ENCODE results near the gene SLC9A6. TPM values are rescaled to one million over a fixed set of nuclear protein-coding genes. Genes with fewer than 3 reads are reported as not detected.
A peak's percentile ranks its signal among the peaks of the same experiment; 100 is the strongest.
"Not testable (repeated sequence)": the region's sequence is repeated elsewhere in the genome, so short reads cannot be mapped to it uniquely, and the experiment has no call there.

Gene SLC9A6
- total and polyA plus RNA-seq, 7 experiments from 2014 or later = 16.0 to 24.9 (median 18.9) TPM

DNA sequence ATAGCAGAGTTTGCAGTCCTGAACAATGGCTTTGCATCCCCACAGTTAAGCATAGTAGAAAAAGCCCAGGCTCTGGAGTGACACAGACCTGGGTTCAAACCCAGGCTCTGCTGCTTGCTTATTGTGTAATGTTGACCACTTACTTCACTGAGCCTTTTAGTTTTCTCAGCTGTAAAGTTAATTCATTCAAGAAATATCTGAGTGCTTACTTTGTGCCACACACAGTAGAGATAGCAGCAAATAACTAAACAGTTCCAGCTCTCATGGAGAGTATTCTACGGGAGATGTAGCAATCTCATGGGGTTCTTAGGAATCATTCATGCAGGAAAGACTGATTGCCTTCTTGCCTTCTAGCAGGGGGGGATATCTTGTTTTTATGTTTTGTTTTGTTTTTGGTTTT is 63.2 kb downstream of the SLC9A6 start:
- Mint-ChIP-seq H3K27ac (no peak overlapping the region), H3K9me3 (peaks cover 0 to 2% (median 0%) of the 10 kb centered on the region in 11 donors), H3K4me3 (no peak overlapping the region), H3K36me3 (peaks cover 0 to 7% (median 3%) of the 10 kb centered on the region in 5 donors), H3K27me3 (no peaks in the 10 kb centered on the region), H3K4me1 (no peaks in the 10 kb centered on the region)
- intact Hi-C loops (cut with micrococcal nuclease) = no loop called here
- ATAC-seq = no peak
- H3K27ac ChIP-seq (ENCODE audit: low read depth, low read length) = no peak overlapping the region
- no peaks in the 10 kb centered on the region for H3K4me1 ChIP-seq (ENCODE audit: control insufficient read depth in 2 of 2, insufficient read depth in 2 of 2, low read length in 2 of 2)
- H3K36me3 ChIP-seq (ENCODE audit: control insufficient read depth in 2 of 3, insufficient read depth in 3 of 3, low read length in 3 of 3) = no peaks in the 10 kb centered on the region
- ChIA-PET POLR2A (no interaction called here), CTCF (no interaction called here)
- no peaks in the 10 kb centered on the region for H3K9me3 ChIP-seq (ENCODE audit: control insufficient read depth in 2 of 3, low read length in 3 of 3)
- no peak for DNase-seq
- no peaks in the 10 kb centered on the region for H3K27me3 ChIP-seq (ENCODE audit: control insufficient read depth in 2 of 2, insufficient read depth in 2 of 2, low read length in 2 of 2)
- no peak overlapping the region for H3K4me3 ChIP-seq (ENCODE audit: low read length)

- ChIA-PET CTCF (no interaction called here), POLR2A (no interaction called here)
- H3K4me1 ChIP-seq (ENCODE audit: control insufficient read depth in 2 of 2, insufficient read depth in 2 of 2, low read length in 2 of 2) = no peaks in the 10 kb centered on the region
- H3K36me3 ChIP-seq (ENCODE audit: control insufficient read depth in 2 of 3, insufficient read depth in 3 of 3, low read length in 3 of 3) = no peaks in the 10 kb centered on the region
- H3K27ac ChIP-seq (ENCODE audit: low read depth, low read length) = no peak overlapping the region
- no peaks in the 10 kb centered on the region for H3K36me3 Mint-ChIP-seq
- H3K27ac Mint-ChIP-seq = no peak overlapping the region
- H3K9me3 Mint-ChIP-seq = peaks cover 0 to 2% (median 0%) of the 10 kb centered on the region in 11 donors
- H3K9me3 ChIP-seq (ENCODE audit: control insufficient read depth in 2 of 3, low read length in 3 of 3) = no peaks in the 10 kb centered on the region
- ATAC-seq (no peak), DNase-seq (no peak)
- no peak overlapping the region for H3K4me3 Mint-ChIP-seq
- no peaks in the 10 kb centered on the region for H3K4me1 Mint-ChIP-seq
- H3K27me3 ChIP-seq (ENCODE audit: control insufficient read depth in 2 of 2, insufficient read depth in 2 of 2, low read length in 2 of 2) = no peaks in the 10 kb centered on the region
- no peak overlapping the region for H3K4me3 ChIP-seq (ENCODE audit: low read length)
- intact Hi-C loops (cut with micrococcal nuclease) = no loop called here
- no peaks in the 10 kb centered on the region for H3K27me3 Mint-ChIP-seq
Measured at GRCh38 chrX:136049608-136050007, 64.4 kb downstream of the SLC9A6 start.

- H3K36me3 ChIP-seq (ENCODE audit: control insufficient read depth in 2 of 3, insufficient read depth in 3 of 3, low read length in 3 of 3); H3K4me3 ChIP-seq (ENCODE audit: low read length); H3K9me3 Mint-ChIP-seq; DNase-seq; H3K4me3 Mint-ChIP-seq; H3K27me3 Mint-ChIP-seq; H3K27ac ChIP-seq (ENCODE audit: low read depth, low read length); H3K4me1 Mint-ChIP-seq; H3K36me3 Mint-ChIP-seq; H3K9me3 ChIP-seq (ENCODE audit: control insufficient read depth in 2 of 3, low read length in 3 of 3); ATAC-seq; intact Hi-C loops (cut with micrococcal nuclease); H3K27ac Mint-ChIP-seq; H3K4me1 ChIP-seq (ENCODE audit: control insufficient read depth in 2 of 2, insufficient read depth in 2 of 2, low read length in 2 of 2); H3K27me3 ChIP-seq (ENCODE audit: control insufficient read depth in 2 of 2, insufficient read depth in 2 of 2, low read length in 2 of 2): not testable (repeated sequence)
- ChIA-PET POLR2A (interaction anchor here (0.6 kb wide), 1 partner anchor 439 kb away, joined by 4 read pairs; no protein-coding TSS in a partner anchor), CTCF (interaction anchor here (1.0 kb wide), 1 partner anchor 113 kb away, joined by 5 read pairs; no protein-coding TSS in a partner anchor)
Measured at GRCh38 chrX:136050875-136051274, 65.6 kb downstream of the SLC9A6 start.

DNA sequence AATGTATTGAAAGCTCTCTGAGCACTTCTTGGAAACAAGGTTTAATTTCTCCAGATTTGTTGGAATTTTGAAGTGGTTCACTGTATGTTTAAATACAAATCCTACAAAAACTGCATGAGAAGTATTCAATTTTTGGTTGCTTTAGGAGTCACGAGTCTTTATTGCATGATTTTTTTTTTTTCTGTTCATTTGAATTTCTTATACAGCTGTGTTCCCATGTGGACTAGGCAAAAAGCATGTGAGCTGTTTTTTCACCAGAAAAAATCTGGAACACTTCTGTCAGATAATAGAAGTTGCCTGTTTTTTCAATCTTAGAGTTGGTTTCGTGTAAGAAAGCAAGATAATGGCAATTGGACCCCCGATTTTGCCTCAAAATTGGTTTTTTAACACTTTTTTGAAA is 66.4 kb downstream of the SLC9A6 start:
- Mint-ChIP-seq H3K4me3 (no peak overlapping the region), H3K27ac (no peak overlapping the region), H3K27me3 (no peaks in the 10 kb centered on the region), H3K9me3 (peaks cover 0 to 2% (median 0%) of the 10 kb centered on the region in 11 donors), H3K4me1 (peaks cover 3 to 5% (median 5%) of the 10 kb centered on the region in 7 donors), H3K36me3 (no peaks in the 10 kb centered on the region)
- POLR2A ChIA-PET = interaction anchor here (0.6 kb wide), 1 partner anchor 439 kb away, joined by 4 read pairs; no protein-coding TSS in a partner anchor
- H3K4me1 ChIP-seq (ENCODE audit: control insufficient read depth in 2 of 2, insufficient read depth in 2 of 2, low read length in 2 of 2) = peaks cover 0 to 5% of the 10 kb centered on the region in 2 donors
- H3K27ac ChIP-seq (ENCODE audit: low read depth, low read length) = no peak overlapping the region
- no peaks in the 10 kb centered on the region for H3K27me3 ChIP-seq (ENCODE audit: control insufficient read depth in 2 of 2, insufficient read depth in 2 of 2, low read length in 2 of 2)
- intact Hi-C loops (cut with micrococcal nuclease) = no loop called here
- DNase-seq = no peak
- no peak for ATAC-seq
- H3K9me3 ChIP-seq (ENCODE audit: control insufficient read depth in 2 of 3, low read length in 3 of 3) = no peaks in the 10 kb centered on the region
- no peak overlapping the region for H3K4me3 ChIP-seq (ENCODE audit: low read length)
- no peaks in the 10 kb centered on the region for H3K36me3 ChIP-seq (ENCODE audit: control insufficient read depth in 2 of 3, insufficient read depth in 3 of 3, low read length in 3 of 3)
- CTCF ChIA-PET = interaction anchor here (1.0 kb wide), 1 partner anchor 112 kb away, joined by 5 read pairs; no protein-coding TSS in a partner anchor

GRCh38 chrX:136055651-136056221 is 70.5 kb downstream of the SLC9A6 start:
- DNase-seq (no peak), ATAC-seq (no peak)
- Mint-ChIP-seq H3K9me3 (no peaks in the 10 kb centered on the region), H3K27ac (peak overlapping the region in 3 of 9 donors; percentile 88 to 97 (median 93)), H3K4me3 (no peak overlapping the region), H3K27me3 (no peaks in the 10 kb centered on the region), H3K4me1 (peaks cover 3 to 29% (median 14%) of the 10 kb centered on the region in 7 donors), H3K36me3 (no peaks in the 10 kb centered on the region)
- no peaks in the 10 kb centered on the region for H3K36me3 ChIP-seq (ENCODE audit: control insufficient read depth in 2 of 3, insufficient read depth in 3 of 3, low read length in 3 of 3)
- H3K4me3 ChIP-seq (ENCODE audit: low read length) = no peak overlapping the region
- intact Hi-C loops (cut with micrococcal nuclease) = no loop called here
- POLR2A ChIA-PET = interaction anchor here (1.6 to 2.2 kb wide), 3 partner anchors 9 to 15 kb away, joined by 4 to 14 read pairs (median 6); no protein-coding TSS in a partner anchor
- CTCF ChIA-PET = interaction anchor here (1.3 to 1.5 kb wide), 2 partner anchors 28 to 108 kb away, joined by 4 read pairs; no protein-coding TSS in a partner anchor
- no peak overlapping the region for H3K27ac ChIP-seq (ENCODE audit: low read depth, low read length)
- H3K9me3 ChIP-seq (ENCODE audit: control insufficient read depth in 2 of 3, low read length in 3 of 3) = no peaks in the 10 kb centered on the region
- H3K27me3 ChIP-seq (ENCODE audit: control insufficient read depth in 2 of 2, insufficient read depth in 2 of 2, low read length in 2 of 2) = no peaks in the 10 kb centered on the region
- peaks cover 0 to 10% of the 10 kb centered on the region in 2 donors for H3K4me1 ChIP-seq (ENCODE audit: control insufficient read depth in 2 of 2, insufficient read depth in 2 of 2, low read length in 2 of 2)

DNA sequence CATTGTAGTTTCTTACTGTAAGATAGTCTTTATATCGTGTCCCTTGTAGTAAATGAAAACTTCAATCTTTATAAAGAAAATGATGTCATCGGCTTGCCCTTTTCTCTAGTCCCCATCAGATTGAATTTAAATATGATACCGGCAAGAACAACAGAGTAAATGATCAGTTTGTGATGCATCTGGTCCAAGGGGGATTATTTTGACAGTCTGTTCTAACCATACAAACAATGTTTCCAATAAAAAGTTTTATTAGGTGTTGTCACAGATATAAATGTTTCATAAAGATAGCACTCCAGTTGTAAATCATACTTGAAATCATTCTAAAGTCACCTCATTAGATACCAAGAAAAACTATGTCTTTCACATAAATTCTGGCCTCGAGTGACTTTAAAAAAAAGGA is 72.3 kb downstream of the SLC9A6 start:
- H3K4me1 Mint-ChIP-seq = peaks cover 3 to 32% (median 14%) of the 10 kb centered on the region in 7 donors
- ChIA-PET POLR2A (interaction anchor here (0.7 to 2.2 kb wide), 5 partner anchors 8 to 28 kb away, joined by 3 to 14 read pairs (median 4); no protein-coding TSS in a partner anchor), CTCF (no interaction called here)
- ATAC-seq (no peak), DNase-seq (no peak)
- H3K27ac Mint-ChIP-seq = peak overlapping the region in 7 of 9 donors; percentile 59 to 97 (median 93)
- H3K36me3 Mint-ChIP-seq = no peaks in the 10 kb centered on the region
- no peaks in the 10 kb centered on the region for H3K9me3 Mint-ChIP-seq
- Histone ChIP-seq H3K9me3 (ENCODE audit: control insufficient read depth in 2 of 3, low read length in 3 of 3) (no peaks in the 10 kb centered on the region), H3K4me3 (ENCODE audit: low read length) (no peak overlapping the region), H3K36me3 (ENCODE audit: control insufficient read depth in 2 of 3, insufficient read depth in 3 of 3, low read length in 3 of 3) (no peaks in the 10 kb centered on the region), H3K27me3 (ENCODE audit: control insufficient read depth in 2 of 2, insufficient read depth in 2 of 2, low read length in 2 of 2) (no peaks in the 10 kb centered on the region), H3K4me1 (ENCODE audit: control insufficient read depth in 2 of 2, insufficient read depth in 2 of 2, low read length in 2 of 2) (peaks cover 0 to 11% of the 10 kb centered on the region in 2 donors), H3K27ac (ENCODE audit: low read depth, low read length) (no peak overlapping the region)
- peak overlapping the region in 3 of 10 donors; percentile 33 to 77 (median 70) for H3K4me3 Mint-ChIP-seq
- H3K27me3 Mint-ChIP-seq = no peaks in the 10 kb centered on the region
- intact Hi-C loops (cut with micrococcal nuclease) = no loop called here

GRCh38 chrX:136059350-136059749 is 74.1 kb downstream of the SLC9A6 start:
- no peaks in the 10 kb centered on the region for H3K9me3 ChIP-seq (ENCODE audit: control insufficient read depth in 2 of 3, low read length in 3 of 3)
- ChIA-PET POLR2A (no interaction called here), CTCF (no interaction called here)
- H3K4me3 ChIP-seq (ENCODE audit: low read length) = no peak overlapping the region
- Mint-ChIP-seq H3K36me3 (no peaks in the 10 kb centered on the region), H3K9me3 (peaks cover 0 to 2% (median 0%) of the 10 kb centered on the region in 11 donors), H3K4me3 (no peak overlapping the region), H3K27me3 (no peaks in the 10 kb centered on the region), H3K4me1 (peaks cover 6 to 50% (median 24%) of the 10 kb centered on the region in 7 donors), H3K27ac (peak overlapping the region in 1 of 9 donors; percentile 70)
- ATAC-seq (no peak), DNase-seq (no peak)
- no peak overlapping the region for H3K27ac ChIP-seq (ENCODE audit: low read depth, low read length)
- H3K36me3 ChIP-seq (ENCODE audit: control insufficient read depth in 2 of 3, insufficient read depth in 3 of 3, low read length in 3 of 3) = no peaks in the 10 kb centered on the region
- intact Hi-C loops (cut with micrococcal nuclease) = no loop called here
- peaks cover 0 to 26% of the 10 kb centered on the region in 2 donors for H3K4me1 ChIP-seq (ENCODE audit: control insufficient read depth in 2 of 2, insufficient read depth in 2 of 2, low read length in 2 of 2)
- H3K27me3 ChIP-seq (ENCODE audit: control insufficient read depth in 2 of 2, insufficient read depth in 2 of 2, low read length in 2 of 2) = no peaks in the 10 kb centered on the region

Measured in naive thymus-derived CD4-positive, alpha-beta T cell (primary cell).